Ovary (tissue), 9 donors: ENCODE results near the gene TPRG1L. TPM values are rescaled to one million over a fixed set of nuclear protein-coding genes. Genes with fewer than 3 reads are reported as not detected.

Experiments
- DNase-seq, 5 donors: peaks; one replicate each; pipeline ENCODE4 v3.0.0-alpha.2; 2019 to 2020
- H3K27ac ChIP-seq, 2 donors: fragments of 200-600 bp; one replicate each; pipeline versions ENCODE4 v1.5.1 to v1.8.0; 2019 to 2022
- H3K27me3 ChIP-seq: fragments of 200-600 bp; one replicate; pipeline ENCODE4 v1.8.0; 2022
- H3K36me3 ChIP-seq: fragments of 200-600 bp; sonication (generic); one replicate; pipeline ENCODE4 v1.5.1; 2019
- H3K4me1 ChIP-seq: one replicate; pipeline ENCODE4 v1.8.1; 2013; ENCODE audit warnings: mild to moderate bottlenecking, moderate library complexity; ENCODE audit not compliant: insufficient read depth
- H3K4me3 ChIP-seq: fragments of 200-600 bp; sonication (generic); one replicate; pipeline ENCODE4 v1.5.1; 2017
- H3K9me3 ChIP-seq, 2 donors: fragments of 200-600 bp in 1 of 2; sonication (generic) in 1 of 2; one replicate each; pipeline versions ENCODE4 v1.5.1 to v1.8.1; 2013 to 2019; ENCODE audit warnings: mild to moderate bottlenecking in 1 of 2, moderate library complexity in 1 of 2
- CTCF ChIP-seq, 3 donors: fragments of 450-650 bp in 2 of 3; fragments of 200-600 bp in 1 of 3; IDR thresholded peaks; one replicate each; pipeline versions ENCODE4 v1.5.1 to v1.8.0; 2016 to 2022; ENCODE audit warnings: antibody characterized with exemption in 3 of 3, mild to moderate bottlenecking in 1 of 3
- EP300 ChIP-seq: sonication (generic); formaldehyde crosslinking; IDR thresholded peaks from one replicate; pipeline ENCODE4 v1.6.1; 2017; ENCODE audit warnings: antibody characterized with exemption
- POLR2A ChIP-seq: fragments of 450-650 bp; IDR thresholded peaks from one replicate; pipeline ENCODE4 v1.6.1; 2017; ENCODE audit warnings: antibody characterized with exemption, mild to moderate bottlenecking, moderate library complexity
- WGBS, 3 donors: extraction: QIAGEN DNeasy Blood & Tissue Kit in 1 of 3; methylation state at CpG; one replicate each; pipeline versions ENCODE4 v1.1.5 to v1.1.7; 2013 to 2017; 5-methylcytosine and 5-hydroxymethylcytosine counted together
- intact Hi-C, 4 donors: fragments of 100-400 bp; cut with DNase I; formaldehyde crosslinking; loops; one replicate each; pipeline versions ENCODE4 v1.11.0 to v1.15.1; 2022 to 2023
- polyA plus RNA-seq, 2 donors: library from polyadenylated mRNA; stranded (reverse); fragments of 200-250 nt in 1 of 2; fragments of 350-450 nt in 1 of 2; fragmentation: Illumina TruSeq in 1 of 2; extraction: RNeasy Lipid Tissue Mini Kit (QIAGEN cat#74804) in 1 of 2; gene quantifications; one replicate each; pipeline ENCODE4 v1.2.3, GENCODE V29; 2013 to 2014
- total RNA-seq, 7 donors: library from RNA; depleted of rRNA in 2 of 7; stranded (reverse); fragments of >200 nt in 2 of 7; fragmentation: NEBNext Ultra II Directional in 3 of 7; extraction: Animal tissue kit (Norgen Biotek cat#: 25700) in 3 of 7; gene quantifications; one replicate each; pipeline versions ENCODE4 v1.1.0 to v1.2.4, GENCODE V29; 2016 to 2023
- donor health status: DM: no; HTN: no; CAD: no; lungs with moderate emphysema.
- donor health status: DM: no; HTN: no; CAD: no.
- donor health status: Bipolar disorder and iron deficiency.
- donor health status: DM: yes; HTN: yes; CAD: no.
- donor health status: DM: no; HTN: no; CAD: no.
- donor health status: DM: yes; HTN: yes; CAD: no.

Gene TPRG1L
- total and polyA plus RNA-seq, 9 donors, result 25.3 to 71.5 (median 44.2) TPM

GRCh38 chr1:3629561-3630160, 4.8 kb downstream of the TPRG1L start:
- intact Hi-C loops, result loop anchor here in 1 of 4 donors (10.0 kb wide), 1 partner anchor 445 kb away; no protein-coding TSS in a partner anchor
- TF ChIP-seq POLR2A, result no peak
- no peak for TF ChIP-seq EP300
- TF ChIP-seq CTCF (IDR thresholded peaks at IDR 0.05), result no peak
- Histone ChIP-seq H3K27ac (no peak overlapping the region), H3K4me1 (peaks cover 3% of the 10 kb centered on the region), H3K27me3 (no peaks in the 10 kb centered on the region), H3K9me3 (no peaks in the 10 kb centered on the region), H3K4me3 (no peak overlapping the region), H3K36me3 (no peaks in the 10 kb centered on the region)
- DNase-seq, result no peak
- WGBS, 3 donors, result 82 to 90% (median 87%) methylated on average over 15 to 16 of the region's 16 CpGs

GRCh38 chr1:3630161-3630611, 5.4 kb downstream of the TPRG1L start:
- H3K27ac ChIP-seq, result no peak overlapping the region
- DNase-seq, result no peak
- H3K27me3 ChIP-seq, result no peaks in the 10 kb centered on the region
- TF ChIP-seq CTCF (IDR thresholded peaks at IDR 0.05), result no peak
- no peak for TF ChIP-seq EP300
- no peak for TF ChIP-seq POLR2A
- intact Hi-C loops, result no loop called here
- H3K4me1 ChIP-seq, result peaks cover 3% of the 10 kb centered on the region
- no peaks in the 10 kb centered on the region for H3K9me3 ChIP-seq
- 65 to 70% (median 66%) methylated on average over 11 of the region's 11 CpGs for WGBS, 3 donors
- H3K36me3 ChIP-seq, result no peaks in the 10 kb centered on the region
- no peak overlapping the region for H3K4me3 ChIP-seq

GRCh38 chr1:3630914-3631313, 6.1 kb downstream of the TPRG1L start:
- no peaks in the 10 kb centered on the region for H3K9me3 ChIP-seq
- 68 to 78% (median 70%) methylated on average over 9 of the region's 9 CpGs for WGBS, 3 donors
- no peaks in the 10 kb centered on the region for H3K4me1 ChIP-seq
- intact Hi-C loops, result no loop called here
- H3K27ac ChIP-seq, result no peak overlapping the region
- H3K4me3 ChIP-seq, result no peak overlapping the region
- no peak for DNase-seq
- H3K27me3 ChIP-seq, result no peaks in the 10 kb centered on the region
- TF ChIP-seq POLR2A (no peak), CTCF (IDR thresholded peaks at IDR 0.05) (no peak)
- no peaks in the 10 kb centered on the region for H3K36me3 ChIP-seq

GRCh38 chr1:3631320-3632260, 6.8 kb downstream of the TPRG1L start:
- no peaks in the 10 kb centered on the region for H3K4me1 ChIP-seq
- H3K27ac ChIP-seq, result no peak overlapping the region
- DNase-seq, result no peak
- H3K4me3 ChIP-seq, result no peak overlapping the region
- no peaks in the 10 kb centered on the region for H3K36me3 ChIP-seq
- H3K9me3 ChIP-seq, result no peaks in the 10 kb centered on the region
- 80 to 86% (median 84%) methylated on average over 36 of the region's 36 CpGs for WGBS, 3 donors
- intact Hi-C loops, result no loop called here
- no peak for TF ChIP-seq EP300
- TF ChIP-seq CTCF (IDR thresholded peaks at IDR 0.05), result no peak
- TF ChIP-seq POLR2A, result no peak
- no peaks in the 10 kb centered on the region for H3K27me3 ChIP-seq
